Head of caudate nucleus (tissue), 42 donors: ENCODE results near the gene INSYN2B.

Experiments used
- DNase-seq, 42 donors: peaks; one replicate each; pipeline versions ENCODE4 v3.0.0 to v3.0.0-alpha.2; 2020 to 2021; ENCODE audit warnings: mixed read lengths in 7 of 42
- intact Hi-C: fragments of 100-400 bp; cut with DNase I; formaldehyde crosslinking; loops from one replicate; pipeline ENCODE4 v1.15.0; 2022

Gene INSYN2B

DNA sequence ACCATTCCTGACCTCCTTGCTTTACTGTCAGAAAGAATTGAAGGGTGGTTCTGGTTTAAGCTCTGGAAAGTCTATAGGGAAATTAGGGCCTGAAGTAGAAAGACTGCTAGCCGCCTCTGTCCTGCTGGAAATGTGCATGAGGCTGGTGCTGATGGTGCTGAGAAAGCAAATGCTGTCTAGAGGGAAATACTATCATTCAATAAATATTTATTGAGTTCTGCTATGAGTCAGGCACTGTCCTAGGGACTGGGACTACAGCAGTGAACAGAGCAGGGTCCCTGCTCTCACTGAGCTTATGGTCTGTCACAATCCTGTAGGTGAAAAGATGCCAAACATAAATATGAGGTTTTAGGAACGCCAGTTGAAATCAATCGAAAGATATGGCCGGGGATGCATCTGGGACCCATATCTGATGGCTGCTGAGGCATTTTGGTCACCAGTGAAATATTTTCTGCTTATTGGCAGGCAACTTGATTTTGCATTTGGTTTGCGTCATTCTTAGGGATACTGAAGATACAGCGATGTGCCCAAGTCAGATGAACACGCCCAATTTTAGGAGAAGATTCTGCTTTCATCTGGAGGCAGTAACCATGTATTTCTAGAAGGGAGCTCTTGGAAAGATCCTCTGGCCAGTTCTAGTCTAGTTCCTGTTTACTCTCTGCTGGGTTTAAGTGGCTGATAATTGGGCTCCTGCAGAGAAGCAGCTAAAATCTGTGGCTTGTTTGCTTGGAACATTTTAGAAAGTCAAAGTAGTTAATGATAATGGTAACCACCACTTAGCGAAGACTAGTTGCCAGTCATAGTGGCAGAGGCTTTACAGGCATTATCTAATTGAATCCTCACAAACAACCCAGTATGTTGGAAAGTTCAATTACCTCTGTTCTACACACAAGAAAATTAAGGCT is 73.3 kb downstream of the INSYN2B start:
- DNase-seq = no peak
- intact Hi-C loops = no loop called here

DNA sequence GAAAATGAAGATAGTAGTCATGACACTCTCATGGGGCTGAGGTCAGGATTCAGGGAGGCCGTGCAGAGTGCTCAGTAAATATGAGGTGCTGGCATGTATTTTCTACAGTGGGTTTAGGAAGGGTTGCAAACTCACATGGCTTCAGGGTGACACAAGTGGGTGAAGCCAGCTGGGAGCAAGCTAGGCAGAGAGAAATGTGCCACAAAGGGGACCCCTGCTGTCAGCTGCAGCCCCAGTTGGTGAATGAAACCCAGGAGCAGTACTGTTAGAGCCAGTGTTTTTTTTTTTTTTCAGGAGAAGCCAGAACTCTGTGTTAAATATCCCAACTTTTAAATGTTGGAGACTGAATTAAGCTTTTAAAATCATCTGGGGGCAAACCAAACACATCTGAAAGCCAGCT is 75.3 kb downstream of the INSYN2B start:
- DNase-seq = peak in 8 of 42 donors; percentile 12 to 68 (median 38)

DNA sequence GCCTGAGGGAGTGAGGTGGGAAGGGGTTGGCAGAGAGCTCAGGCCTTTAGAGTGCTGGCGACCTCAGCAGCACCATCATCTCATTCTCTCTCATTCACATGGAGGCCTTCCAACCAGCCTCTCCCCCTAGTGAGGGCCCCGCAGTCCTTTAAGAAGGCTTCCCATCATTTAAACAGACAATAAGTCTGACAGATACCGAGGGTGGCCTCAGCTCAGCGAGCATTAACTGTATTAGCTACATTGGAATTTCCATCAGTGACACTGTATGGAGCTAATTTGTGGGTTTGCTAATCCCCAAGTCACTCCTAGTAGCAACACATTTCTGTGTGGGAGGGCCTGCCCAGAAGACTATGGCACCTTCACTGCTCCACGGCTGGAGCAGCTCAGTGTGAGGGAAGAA is 75.8 kb downstream of the INSYN2B start:
- DNase-seq = no peak

More for the DNA sequence above, 75.3 kb downstream of the INSYN2B start:
- intact Hi-C loops = no loop called here

DNA sequence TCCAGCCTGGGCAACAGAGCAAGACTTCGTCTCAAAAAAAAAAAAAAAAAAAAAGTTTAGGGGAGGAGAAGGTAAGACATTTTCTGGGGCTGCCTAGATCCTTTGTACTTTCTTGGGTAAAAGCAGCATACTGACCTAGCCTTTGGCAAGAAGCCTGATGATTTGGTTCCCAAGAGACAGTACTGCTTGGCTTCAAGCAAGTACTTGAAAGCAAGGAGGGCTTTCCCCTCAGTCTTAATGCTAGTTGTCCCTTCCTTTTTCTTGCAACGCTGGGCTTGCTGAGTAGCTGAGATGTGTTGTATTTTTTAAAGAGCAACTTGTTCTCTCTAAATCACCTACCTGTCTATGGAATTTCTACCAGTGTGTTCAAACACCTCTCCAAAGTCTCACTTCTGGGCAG is 76.2 kb downstream of the INSYN2B start:
- intact Hi-C loops = no loop called here

More for the DNA sequence above, 75.8 kb downstream of the INSYN2B start:
- intact Hi-C loops = no loop called here

DNA sequence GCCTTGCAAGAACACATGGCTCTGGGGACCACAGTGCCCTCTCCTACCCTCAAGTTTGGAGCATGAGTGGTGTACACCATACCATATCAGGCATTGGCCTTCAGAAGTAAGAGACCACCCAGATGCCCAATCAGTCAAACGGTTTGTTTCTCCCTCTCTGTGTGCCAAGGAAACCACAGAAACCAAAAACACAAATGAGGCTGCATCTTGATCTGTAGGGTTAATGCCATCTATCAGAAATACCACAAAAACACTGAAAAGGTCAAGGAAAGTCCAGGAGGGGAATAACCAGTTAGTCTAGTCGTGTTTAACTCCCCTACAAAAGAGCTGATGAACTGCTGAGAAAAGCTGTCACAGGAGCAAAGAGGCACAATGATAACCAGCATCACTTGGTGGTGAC is 78.4 kb downstream of the INSYN2B start:
- intact Hi-C loops = no loop called here
- DNase-seq = no peak

More for the DNA sequence above, 76.2 kb downstream of the INSYN2B start:
- DNase-seq = no peak

DNA sequence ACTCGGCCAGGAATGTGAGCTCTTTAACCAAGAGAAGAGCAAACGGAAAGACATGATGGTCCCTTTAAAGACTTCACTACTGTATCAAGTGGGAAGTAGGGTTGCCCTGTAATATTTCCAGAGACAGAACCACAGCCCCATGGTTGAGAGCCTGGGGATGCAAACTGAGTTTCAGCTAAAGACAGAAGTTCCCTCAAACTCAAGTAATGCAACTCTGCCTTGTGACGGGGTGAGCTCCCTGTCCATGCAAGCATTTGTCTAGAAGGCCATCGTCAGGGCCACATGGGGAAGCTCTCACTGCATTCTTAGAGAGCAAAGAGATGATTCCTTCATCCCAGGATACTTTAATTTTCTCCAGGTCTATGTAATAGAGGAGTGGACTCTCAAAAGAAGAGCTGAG is 82.8 kb downstream of the INSYN2B start:
- intact Hi-C loops = no loop called here
- no peak for DNase-seq

DNA sequence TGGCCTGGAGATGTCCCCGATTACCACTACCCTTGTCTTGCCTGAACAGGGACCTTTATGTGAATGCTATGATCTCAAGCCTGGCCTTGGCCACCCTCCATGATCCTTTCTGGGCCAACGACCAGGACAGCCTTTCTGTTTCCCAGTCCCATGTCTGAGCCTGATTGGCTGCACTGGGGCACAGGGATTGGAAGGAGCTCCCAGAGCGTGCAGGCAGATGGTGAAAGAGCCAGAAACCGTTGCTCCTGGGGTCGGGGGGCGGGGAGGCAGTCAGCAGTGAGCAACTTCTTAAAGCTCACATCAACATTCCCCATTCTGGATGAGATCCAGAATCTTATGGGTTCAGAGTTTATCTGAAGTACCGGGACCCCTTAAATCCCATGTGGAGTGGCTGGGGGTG is 84.4 kb downstream of the INSYN2B start:
- peak; percentile 40 to 96 (median 88) for DNase-seq
- intact Hi-C loops = no loop called here

DNA sequence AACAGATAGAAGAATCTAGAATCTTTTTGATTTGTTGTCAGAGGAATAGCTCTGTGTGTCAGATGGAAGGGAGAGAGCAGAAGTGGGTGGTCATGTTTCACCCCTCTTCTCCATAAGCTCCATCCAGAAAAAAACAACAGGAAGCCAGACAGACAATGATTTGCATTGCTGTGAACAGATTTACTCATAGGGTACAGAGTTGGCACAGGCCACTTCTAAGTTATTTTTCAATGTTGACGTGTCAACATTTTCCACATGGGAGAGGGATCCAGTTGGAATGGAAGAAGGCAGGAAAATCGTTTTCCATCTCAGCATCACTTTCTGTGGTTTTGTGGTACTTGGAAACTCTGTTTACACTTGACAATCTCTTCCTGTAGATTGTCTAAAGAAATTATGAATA is 86.7 kb downstream of the INSYN2B start:
- DNase-seq = no peak
- intact Hi-C loops = no loop called here

DNA sequence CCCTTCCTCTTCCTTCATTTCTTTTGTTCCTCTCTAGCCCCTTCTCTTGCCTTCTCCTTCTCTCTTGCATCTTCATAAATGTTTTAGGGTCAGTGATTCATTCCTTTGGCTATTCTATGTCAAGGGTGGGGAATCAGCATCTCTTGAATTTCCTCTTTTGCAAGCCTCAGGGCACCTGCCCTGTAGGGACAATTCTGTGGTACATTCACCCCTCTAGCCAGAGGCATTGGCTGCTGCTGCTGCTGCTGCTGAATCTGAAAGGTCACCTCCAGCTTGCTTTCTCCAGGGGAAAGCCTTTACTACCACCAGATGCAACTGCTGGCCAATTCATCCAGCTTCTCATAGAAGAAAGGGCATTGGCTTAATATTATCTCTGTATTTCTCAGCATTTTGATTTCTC is 87.3 kb downstream of the INSYN2B start:
- intact Hi-C loops = no loop called here
- no peak for DNase-seq

DNA sequence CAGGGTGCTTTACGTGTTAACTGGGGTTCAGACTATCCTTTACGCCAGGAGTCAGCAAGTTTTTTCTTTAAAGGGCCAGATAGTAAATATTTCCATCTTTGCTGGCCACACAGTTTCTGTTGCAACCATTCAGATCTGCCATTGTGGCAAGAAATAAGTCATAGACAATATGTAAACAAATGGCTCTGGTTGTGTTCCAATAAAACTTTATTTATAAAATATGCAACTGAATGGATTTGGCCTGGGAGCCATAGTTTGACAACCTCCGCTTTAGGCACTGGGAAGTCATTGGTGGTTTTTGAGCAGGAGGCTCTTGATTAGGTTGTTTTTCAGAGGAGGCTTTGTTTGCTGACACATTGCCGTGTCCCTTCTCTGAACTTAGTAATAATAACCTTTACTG is 90.7 kb downstream of the INSYN2B start:
- intact Hi-C loops = no loop called here
- no peak for DNase-seq

DNA sequence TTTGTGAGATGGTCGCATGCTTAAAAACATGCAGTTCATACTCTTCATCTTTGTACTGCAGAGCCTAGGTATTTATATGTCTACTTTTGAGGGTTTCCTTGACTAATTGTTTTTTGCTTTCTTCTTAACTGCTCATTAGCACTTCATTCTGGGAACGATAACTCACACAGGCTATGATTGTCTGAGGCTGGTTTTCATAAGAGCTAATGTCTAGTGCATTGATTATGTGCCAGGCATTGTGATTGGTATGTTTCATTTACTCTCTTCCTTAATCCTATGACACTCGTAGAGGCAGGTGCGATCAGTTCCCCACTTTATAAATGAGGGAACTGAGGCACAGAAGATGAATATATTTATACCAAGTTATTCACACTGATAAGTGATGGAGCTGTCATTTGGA is 93.6 kb downstream of the INSYN2B start:
- intact Hi-C loops = no loop called here
- DNase-seq = no peak

DNA sequence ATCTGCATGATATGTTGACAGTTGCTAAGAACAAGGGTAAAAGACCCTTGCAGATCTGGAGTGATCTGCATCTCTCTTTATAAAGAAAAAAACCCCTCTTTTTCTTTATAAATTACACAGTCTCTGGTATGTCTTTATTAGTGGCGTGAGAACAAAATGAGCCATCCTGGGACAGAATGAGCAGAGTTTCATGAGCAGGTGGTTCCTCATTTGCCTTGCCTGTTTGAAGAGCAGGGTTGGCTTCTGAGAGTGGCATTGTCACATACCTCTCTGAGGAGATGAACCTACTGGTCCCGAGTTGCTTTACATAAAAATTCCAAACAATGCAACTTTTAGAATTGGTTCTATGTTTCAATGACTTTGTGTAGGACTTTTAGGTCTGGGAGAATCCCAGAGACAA is 94.3 kb downstream of the INSYN2B start:
- DNase-seq = no peak
- intact Hi-C loops = no loop called here

DNA sequence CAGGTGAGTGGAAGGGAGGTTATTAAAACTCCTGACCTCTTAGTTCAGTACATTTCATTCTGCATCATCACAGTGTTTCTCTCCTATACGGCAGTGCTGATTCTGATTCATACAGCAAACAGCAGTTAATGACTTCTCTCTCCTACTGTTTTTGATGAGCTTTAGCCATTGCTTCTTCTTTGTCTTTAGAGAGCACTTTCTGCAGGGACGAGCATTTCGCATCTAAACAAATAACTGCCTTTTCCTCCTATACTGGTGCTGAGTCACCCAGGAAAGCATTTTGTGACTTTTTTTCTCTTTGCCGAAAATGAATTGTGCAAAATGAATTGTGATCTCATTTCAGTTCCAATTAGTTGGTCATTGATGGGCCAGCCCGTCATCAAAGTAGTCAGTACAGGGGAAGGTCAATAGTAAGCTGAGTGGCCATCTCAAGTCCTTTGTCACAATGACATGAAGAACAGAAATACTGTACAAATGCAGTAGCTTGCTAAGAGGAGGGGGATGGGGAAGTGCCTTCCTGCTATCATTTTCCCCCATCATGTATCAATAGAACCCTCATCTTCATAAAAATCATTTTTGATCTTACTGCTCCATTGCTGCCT is 98.5 kb downstream of the INSYN2B start:
- DNase-seq = no peak
- intact Hi-C loops = no loop called here

DNA sequence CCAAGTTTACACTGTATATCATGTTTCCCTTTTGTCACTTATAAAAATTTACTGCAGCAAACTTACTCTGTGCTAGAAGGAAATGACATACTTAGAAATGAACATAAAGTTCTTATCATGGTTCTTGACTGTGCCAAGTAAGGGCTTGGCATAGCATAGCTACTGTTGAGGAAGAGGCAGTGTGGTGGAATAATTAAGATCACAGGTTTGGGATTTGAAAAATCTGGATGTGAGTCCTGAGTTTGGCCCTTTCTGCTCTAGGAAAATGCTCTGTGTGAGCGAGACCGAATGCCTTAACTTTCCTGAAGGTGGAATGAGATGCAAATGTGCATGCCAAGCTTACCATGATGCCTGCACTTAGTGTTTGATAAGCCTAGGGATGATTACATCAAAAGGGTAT is 99.5 kb downstream of the INSYN2B start:
- no peak for DNase-seq
- intact Hi-C loops = no loop called here

DNA sequence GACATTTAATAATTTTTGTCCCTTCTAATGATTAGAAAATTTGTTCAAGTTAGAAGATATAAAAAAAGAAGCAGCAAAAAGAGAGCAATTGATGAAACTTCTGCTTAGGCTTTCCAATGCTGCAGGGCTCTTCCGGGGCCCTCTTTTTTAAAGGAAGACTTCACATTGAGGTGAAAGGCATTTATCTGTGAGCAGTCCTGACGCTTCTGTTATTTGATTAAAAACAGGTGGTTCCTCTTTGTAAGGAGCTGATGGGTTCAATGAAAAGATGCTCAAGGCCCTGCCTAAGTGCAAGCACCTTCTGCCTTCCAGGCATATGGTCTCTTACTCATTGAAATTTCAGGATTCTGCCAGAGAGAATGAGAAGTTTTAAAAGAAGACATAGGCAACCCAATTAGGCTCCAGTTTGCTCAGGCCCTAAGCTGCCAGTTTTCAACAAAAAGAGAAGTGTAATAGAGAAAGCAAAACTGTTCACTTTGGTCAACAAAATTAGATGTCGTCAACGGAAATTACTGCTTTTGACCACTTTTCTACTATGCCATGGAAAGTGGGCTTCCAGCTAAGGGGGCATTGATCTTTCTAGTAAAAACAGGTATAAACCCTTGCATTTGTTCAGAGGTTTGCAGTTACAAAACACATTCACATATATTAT is 100.2 kb downstream of the INSYN2B start:
- DNase-seq = no peak
- intact Hi-C loops = no loop called here

DNA sequence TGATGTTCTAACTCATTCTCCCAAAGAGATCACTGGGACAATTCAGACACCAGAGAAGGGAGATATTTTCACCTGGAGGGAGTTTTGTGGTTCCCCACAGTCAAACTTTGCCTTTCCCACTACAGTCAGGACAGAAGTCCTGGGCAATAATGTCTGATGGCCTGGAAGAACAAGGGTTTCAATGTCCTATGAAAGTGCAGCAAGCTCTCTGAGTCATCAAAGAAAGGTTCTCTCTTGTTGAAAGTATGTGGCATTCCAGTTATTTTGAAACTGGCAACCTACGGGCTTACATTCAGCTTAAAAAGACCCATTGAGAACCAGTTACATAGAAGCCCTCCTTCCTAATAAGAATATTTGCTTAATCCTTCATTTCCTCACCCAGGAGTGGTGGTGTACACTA is 103.9 kb downstream of the INSYN2B start:
- no peak for DNase-seq
- intact Hi-C loops = no loop called here

DNA sequence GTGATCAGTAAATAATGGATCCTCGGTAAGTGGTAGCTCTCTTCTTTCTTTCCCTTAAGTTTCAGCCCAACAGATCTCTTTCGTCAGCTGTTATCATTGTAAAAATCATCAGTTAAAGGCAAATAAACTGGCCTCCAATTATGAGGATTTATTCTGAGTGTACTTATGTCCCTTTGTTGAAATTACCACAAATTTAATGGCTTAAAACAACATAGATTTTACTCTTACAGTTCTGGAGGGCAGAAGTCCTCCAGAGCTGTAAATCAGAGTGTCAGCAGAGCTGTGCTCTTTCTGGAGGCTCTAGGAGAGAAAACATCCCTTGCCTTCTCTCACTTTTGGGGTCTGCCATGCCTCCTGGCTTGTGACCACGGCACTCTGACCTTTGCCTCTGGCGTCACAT is 104.6 kb downstream of the INSYN2B start:
- intact Hi-C loops = no loop called here
- no peak for DNase-seq

DNA sequence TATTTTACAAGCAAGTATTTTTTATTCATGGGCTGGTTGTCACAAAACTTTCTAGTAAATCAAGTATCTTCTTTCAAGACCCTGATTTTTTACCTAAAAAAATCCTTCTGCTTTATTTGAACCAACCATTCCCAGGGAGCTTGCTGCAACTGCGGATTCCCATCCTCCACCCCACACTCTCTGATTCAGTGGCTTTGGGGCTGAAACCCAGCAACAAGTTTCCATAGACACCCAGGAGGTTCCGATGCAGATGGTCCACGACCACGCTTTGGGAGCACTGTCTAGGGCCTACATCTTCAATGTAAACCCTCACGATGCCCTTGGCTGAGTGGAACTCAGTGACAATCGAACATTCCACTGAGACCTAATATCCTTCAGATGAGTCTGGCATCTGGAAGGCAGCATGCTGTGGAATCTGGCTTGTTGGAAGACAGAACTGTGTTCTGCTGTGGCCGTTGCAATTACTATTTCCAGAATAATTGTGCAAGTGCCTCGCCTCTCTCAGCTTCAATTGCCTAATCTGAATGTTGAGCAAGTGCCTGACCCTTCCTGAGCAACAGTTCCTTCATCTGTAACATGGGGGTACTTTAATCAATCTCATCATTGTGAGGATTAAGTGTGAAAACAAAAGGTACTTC is 105.1 kb downstream of the INSYN2B start:
- intact Hi-C loops = no loop called here
- DNase-seq = peak in 5 of 42 donors; percentile 23 to 50 (median 31)

DNA sequence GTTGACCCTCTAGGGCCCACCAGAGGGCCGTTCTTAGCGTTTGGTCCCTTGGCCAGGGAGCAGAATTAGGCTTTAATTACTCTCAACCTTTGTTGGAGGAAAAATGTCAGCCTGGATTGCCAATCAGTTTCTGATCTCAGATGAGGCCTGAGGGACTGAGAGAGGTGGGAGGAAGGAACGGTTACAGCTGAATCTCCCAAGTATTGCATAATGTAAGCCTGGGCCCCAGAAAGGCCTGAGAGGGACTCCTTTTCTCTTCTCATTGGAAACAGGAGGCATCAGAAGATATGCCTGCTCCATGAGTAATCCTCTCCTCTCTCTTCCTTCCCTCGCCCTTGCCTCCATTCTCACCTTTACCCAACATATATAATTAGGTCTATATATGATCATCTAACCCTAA is 105.7 kb downstream of the INSYN2B start:
- no peak for DNase-seq
- intact Hi-C loops = no loop called here

DNA sequence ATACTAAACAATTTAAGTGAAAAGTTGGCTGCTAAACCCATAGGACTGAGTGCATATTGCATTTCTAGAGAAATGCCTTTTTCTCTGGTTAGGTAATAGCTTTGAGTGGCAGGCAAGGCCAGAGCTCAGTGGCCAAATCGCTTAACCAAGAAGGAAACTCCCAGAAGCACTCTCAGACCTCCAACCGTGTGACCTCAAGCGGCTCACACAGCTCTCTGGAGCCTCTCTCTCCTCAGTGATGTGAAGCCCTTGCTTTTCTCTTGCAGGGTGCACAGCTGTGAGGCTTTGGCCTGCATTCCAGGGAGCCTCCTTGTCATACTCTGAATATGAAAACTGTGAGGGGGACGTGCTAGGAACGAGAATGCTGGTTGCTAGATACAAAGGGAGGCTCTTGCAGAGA is 106.7 kb downstream of the INSYN2B start:
- DNase-seq = peak in 37 of 42 donors; percentile 14 to 78 (median 44)

More for the DNA sequence above, 106.7 kb downstream of the INSYN2B start:
- intact Hi-C loops = no loop called here
